ENCODE data around the gene REP15.
"Not testable (repeated sequence)": the region's sequence is repeated elsewhere in the genome, so short reads cannot be mapped to it uniquely, and the experiment has no call there.

Gene REP15

DNA sequence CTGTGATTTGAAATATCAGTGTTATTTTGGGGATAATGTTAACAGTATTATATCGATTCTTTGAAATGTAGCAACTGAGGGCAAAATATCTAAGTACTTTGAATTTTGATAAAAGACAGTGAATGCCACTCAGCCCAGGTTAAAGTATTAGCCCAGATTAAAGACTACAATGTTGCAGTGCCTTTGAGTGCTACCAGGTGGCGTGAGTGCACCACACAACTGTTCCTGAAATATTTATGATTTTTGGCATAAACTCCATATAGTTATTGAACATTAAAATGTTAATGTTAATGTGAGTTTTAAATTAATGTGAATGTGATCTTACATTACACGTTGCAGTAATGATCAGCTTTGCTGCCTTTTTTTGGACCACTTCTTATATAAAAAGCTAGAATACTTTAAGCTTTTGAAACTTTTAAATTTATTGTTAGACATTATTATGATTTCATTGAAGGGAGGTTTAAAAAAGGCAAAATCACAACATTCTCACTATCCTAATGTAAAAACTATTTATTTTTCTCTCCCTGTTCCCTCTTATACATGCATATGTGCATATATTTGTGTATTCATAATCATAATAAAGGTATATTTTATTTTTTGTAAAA, 36.9 kb downstream of the REP15 start:
- no peak overlapping the region for H3K27ac Mint-ChIP-seq
- peaks cover 48% of the 10 kb centered on the region for H3K36me3 Mint-ChIP-seq (ENCODE audit: low read depth)
- no peak overlapping the region for H3K4me3 Mint-ChIP-seq
- no peaks in the 10 kb centered on the region for H3K27me3 Mint-ChIP-seq (ENCODE audit: low read depth)
- no peaks in the 10 kb centered on the region for H3K9me3 Mint-ChIP-seq
- no peaks in the 10 kb centered on the region for H3K4me1 Mint-ChIP-seq
- TF ChIP-seq, protein P1, sequence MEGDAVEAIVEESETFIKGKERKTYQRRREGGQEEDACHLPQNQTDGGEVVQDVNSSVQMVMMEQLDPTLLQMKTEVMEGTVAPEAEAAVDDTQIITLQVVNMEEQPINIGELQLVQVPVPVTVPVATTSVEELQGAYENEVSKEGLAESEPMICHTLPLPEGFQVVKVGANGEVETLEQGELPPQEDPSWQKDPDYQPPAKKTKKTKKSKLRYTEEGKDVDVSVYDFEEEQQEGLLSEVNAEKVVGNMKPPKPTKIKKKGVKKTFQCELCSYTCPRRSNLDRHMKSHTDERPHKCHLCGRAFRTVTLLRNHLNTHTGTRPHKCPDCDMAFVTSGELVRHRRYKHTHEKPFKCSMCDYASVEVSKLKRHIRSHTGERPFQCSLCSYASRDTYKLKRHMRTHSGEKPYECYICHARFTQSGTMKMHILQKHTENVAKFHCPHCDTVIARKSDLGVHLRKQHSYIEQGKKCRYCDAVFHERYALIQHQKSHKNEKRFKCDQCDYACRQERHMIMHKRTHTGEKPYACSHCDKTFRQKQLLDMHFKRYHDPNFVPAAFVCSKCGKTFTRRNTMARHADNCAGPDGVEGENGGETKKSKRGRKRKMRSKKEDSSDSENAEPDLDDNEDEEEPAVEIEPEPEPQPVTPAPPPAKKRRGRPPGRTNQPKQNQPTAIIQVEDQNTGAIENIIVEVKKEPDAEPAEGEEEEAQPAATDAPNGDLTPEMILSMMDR (IDR thresholded peaks at IDR 0.05; ENCODE audit: unreplicated experiment in 3 of 3), result peak; percentile 82 to 89 (median 86)

DNA sequence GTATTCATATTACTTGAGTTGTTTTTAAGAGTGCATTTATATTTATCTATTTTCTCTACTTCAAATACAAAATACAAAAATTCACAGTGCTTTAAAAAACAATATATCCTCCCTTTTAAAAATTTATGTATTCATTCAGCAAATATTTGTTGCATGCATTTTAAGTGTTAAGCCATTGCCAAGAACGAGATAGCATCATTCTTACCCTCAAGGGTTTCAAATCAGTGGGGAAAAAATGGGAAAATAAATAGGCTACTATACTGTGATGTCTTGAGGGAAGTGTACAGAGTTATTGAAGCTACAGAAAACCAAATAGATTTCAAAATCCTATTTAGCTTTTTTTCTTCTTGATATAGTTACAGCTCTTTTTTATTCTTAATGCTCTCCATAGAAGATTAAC, 37.5 kb downstream of the REP15 start:
- Mint-ChIP-seq H3K4me1 (no peaks in the 10 kb centered on the region), H3K4me3 (no peak overlapping the region), H3K27ac (no peak overlapping the region), H3K36me3 (ENCODE audit: low read depth) (peaks cover 48% of the 10 kb centered on the region), H3K9me3 (no peaks in the 10 kb centered on the region), H3K27me3 (ENCODE audit: low read depth) (no peaks in the 10 kb centered on the region)
- TF ChIP-seq, protein P1 (IDR thresholded peaks at IDR 0.05; ENCODE audit: unreplicated experiment in 3 of 3), result no peak

DNA sequence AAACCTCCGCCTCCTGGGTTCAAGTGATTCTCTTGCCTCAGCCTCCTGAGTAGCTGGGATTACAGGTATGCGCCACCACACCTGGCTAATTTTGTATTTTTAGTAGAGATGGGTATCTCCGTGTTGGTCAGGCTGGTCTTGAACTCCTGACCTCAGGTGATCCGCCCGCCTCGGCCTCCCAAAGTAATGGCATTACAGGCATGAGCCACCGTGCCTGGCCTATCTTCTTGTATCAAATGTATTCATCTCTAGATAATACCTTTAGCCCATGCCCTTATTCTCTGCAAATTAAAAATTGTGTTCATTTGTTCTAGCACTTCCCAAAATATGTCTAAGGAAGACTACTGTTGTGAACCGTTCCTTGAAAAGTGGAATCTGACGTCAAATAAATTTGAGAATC, 38.1 kb downstream of the REP15 start:
- peaks cover 47% of the 10 kb centered on the region for H3K36me3 Mint-ChIP-seq (ENCODE audit: low read depth)
- not testable (repeated sequence) for H3K4me1 Mint-ChIP-seq; H3K4me3 Mint-ChIP-seq; H3K9me3 Mint-ChIP-seq; H3K27ac Mint-ChIP-seq; H3K27me3 Mint-ChIP-seq (ENCODE audit: low read depth)

DNA sequence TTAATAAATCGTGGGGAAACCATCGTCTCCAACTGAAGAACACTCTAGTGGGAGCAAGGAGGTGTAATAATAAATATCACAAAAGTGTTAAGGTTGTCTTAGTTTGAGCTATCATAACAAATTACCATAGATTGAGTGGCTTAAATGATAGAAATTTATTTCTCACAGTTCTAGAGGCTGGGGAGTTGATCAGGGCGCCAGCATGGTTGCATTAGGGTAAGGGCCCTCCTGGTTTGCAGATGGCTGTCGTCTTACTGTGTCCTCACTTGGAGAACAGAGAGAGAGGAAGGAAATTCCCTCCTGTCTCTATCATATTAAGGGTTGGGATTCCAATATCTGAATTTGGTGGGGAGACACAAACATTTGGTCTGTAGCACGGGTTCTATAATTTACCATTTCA, 47.4 kb downstream of the REP15 start:
- TF ChIP-seq, protein P1 (IDR thresholded peaks at IDR 0.05; ENCODE audit: unreplicated experiment in 3 of 3), result no peak
- H3K9me3 Mint-ChIP-seq, result no peaks in the 10 kb centered on the region
- H3K4me1 Mint-ChIP-seq, result no peaks in the 10 kb centered on the region
- no peak overlapping the region for H3K4me3 Mint-ChIP-seq
- H3K27ac Mint-ChIP-seq, result no peak overlapping the region
- H3K36me3 Mint-ChIP-seq (ENCODE audit: low read depth), result peaks cover 61% of the 10 kb centered on the region
- H3K27me3 Mint-ChIP-seq (ENCODE audit: low read depth), result no peaks in the 10 kb centered on the region

DNA sequence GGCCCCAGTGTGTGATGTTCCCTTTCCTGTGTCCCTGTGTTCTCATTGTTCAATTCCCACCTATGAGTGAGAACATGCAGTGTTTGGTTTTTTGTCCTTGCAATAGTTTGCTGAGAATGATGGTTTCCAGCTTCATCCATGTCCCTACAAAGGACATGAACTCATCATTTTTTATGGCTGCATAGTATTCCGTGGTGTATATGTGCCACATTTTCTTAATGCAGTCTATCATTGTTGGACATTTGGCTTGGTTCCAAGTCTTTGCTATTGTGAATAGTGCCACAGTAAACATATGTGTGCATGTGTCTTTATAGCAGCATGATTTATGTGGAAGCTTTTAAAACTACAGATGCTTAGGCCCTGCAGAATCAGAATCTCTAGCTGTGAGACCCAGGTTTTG, 49.5 kb downstream of the REP15 start:
- H3K4me3 Mint-ChIP-seq; H3K27ac Mint-ChIP-seq; H3K27me3 Mint-ChIP-seq (ENCODE audit: low read depth); H3K4me1 Mint-ChIP-seq; H3K9me3 Mint-ChIP-seq: not testable (repeated sequence)
- H3K36me3 Mint-ChIP-seq (ENCODE audit: low read depth), result peaks cover 58% of the 10 kb centered on the region
